C4-2B (cell line): ENCODE measurements around the gene TCEA2.

Source experiments
- ZFX ChIP-seq: fragments of 450-650 bp; IDR thresholded peaks from 2 replicates; pipeline ENCODE4 v1.6.1; 2017
- TF ChIP-seq, protein P1 (sequence below): fragments of 450-650 bp; conservative IDR thresholded peaks from 2 replicates; pipeline ENCODE4 v1.5.1; 2017; ENCODE audit warnings: mild to moderate bottlenecking

DNA sequence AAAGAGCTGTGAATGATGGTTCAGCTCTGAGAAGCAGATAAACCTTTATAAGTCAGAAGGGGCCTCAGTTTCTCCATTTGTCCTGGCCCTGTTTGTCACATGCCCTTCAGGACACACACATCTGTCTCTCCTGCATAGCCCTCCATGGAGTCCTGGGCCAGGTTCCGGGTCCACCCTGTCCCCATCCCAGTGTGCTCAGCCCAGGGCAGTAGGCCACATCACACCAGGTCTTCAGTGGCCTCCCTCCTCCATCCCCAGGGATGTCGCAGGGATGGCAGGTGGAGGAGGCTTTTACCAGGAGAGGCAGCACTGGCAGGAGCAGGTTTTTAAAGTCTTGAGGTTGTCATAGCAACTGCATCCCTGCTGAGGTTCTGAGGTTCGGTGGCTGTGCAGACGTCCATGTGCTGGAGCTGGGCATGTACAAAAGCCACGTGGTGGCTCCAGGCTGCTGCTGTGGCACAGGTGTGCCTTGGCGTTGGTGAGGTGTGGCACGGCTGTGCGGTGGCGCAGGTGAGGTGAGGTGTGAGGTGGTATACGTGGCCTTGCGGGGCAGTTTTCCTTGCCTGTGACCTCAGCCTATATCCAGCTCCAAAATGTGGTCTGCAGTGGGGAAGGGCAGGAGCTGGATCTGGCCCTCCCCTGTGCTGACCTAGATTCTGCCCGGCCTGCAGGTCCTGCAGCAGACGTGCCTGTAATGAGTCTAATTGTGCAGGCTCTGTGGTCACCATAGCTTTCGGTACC is 52.3 kb downstream of the TCEA2 start:
- TF ChIP-seq, protein P1, sequence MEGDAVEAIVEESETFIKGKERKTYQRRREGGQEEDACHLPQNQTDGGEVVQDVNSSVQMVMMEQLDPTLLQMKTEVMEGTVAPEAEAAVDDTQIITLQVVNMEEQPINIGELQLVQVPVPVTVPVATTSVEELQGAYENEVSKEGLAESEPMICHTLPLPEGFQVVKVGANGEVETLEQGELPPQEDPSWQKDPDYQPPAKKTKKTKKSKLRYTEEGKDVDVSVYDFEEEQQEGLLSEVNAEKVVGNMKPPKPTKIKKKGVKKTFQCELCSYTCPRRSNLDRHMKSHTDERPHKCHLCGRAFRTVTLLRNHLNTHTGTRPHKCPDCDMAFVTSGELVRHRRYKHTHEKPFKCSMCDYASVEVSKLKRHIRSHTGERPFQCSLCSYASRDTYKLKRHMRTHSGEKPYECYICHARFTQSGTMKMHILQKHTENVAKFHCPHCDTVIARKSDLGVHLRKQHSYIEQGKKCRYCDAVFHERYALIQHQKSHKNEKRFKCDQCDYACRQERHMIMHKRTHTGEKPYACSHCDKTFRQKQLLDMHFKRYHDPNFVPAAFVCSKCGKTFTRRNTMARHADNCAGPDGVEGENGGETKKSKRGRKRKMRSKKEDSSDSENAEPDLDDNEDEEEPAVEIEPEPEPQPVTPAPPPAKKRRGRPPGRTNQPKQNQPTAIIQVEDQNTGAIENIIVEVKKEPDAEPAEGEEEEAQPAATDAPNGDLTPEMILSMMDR, result no peak
- TF ChIP-seq ZFX, result no peak
